ENCODE measurements around the gene SFXN4.
A peak's percentile ranks its signal among the peaks of the same experiment; 100 is the strongest.
"Not testable (repeated sequence)": the region's sequence is repeated elsewhere in the genome, so short reads cannot be mapped to it uniquely, and the experiment has no call there.

SFXN4 gene

GRCh38 chr10:119139464-119140067 is 25.9 kb downstream of the SFXN4 start:
- DNase-seq, result peak; percentile 1 to 39

- DNase-seq, result no peak
These were observed 26.9 kb downstream of the SFXN4 start for GRCh38 chr10:119138346-119139306.

GRCh38 chr10:119137878-119138277 is 27.6 kb downstream of the SFXN4 start:
- DNase-seq, result not testable (repeated sequence)

GRCh38 chr10:119136084-119136483 is 29.4 kb downstream of the SFXN4 start:
- no peak for DNase-seq

- DNase-seq, result no peak
These were observed 30.0 kb downstream of the SFXN4 start for GRCh38 chr10:119135513-119135881.

GRCh38 chr10:119133949-119134348 is 31.6 kb downstream of the SFXN4 start:
- DNase-seq, result no peak

- no peak for DNase-seq
These were observed 32.8 kb downstream of the SFXN4 start for GRCh38 chr10:119132521-119133345.

GRCh38 chr10:119131512-119132240 is 33.8 kb downstream of the SFXN4 start:
- no peak for DNase-seq

- no peak for DNase-seq
These were observed 35.8 kb downstream of the SFXN4 start for GRCh38 chr10:119129721-119130120.

- DNase-seq, result no peak
These were observed 39.6 kb downstream of the SFXN4 start for GRCh38 chr10:119125942-119126341.

GRCh38 chr10:119120875-119121274 is 44.6 kb downstream of the SFXN4 start:
- DNase-seq, result no peak

GRCh38 chr10:119120413-119120867 is 45.1 kb downstream of the SFXN4 start:
- DNase-seq, result no peak

- DNase-seq, result no peak
These were observed 46.1 kb downstream of the SFXN4 start for GRCh38 chr10:119119400-119119799.

GRCh38 chr10:119118231-119118630 is 47.3 kb downstream of the SFXN4 start:
- no peak for DNase-seq

- DNase-seq, result no peak
These were observed 49.1 kb downstream of the SFXN4 start for GRCh38 chr10:119116326-119116951.

- no peak for DNase-seq
These were observed 49.6 kb downstream of the SFXN4 start for GRCh38 chr10:119115926-119116325.

- no peak for DNase-seq
These were observed 51.5 kb downstream of the SFXN4 start for GRCh38 chr10:119113751-119114732.

- DNase-seq, result no peak
These were observed 53.5 kb downstream of the SFXN4 start for GRCh38 chr10:119112056-119112455.

- not testable (repeated sequence) for DNase-seq
These were observed 57.7 kb downstream of the SFXN4 start for GRCh38 chr10:119107771-119108170.

GRCh38 chr10:119107106-119107505 is 58.4 kb downstream of the SFXN4 start:
- DNase-seq, result not testable (repeated sequence)

- DNase-seq, result not testable (repeated sequence)
These were observed 59.6 kb downstream of the SFXN4 start for GRCh38 chr10:119105899-119106298.

Data from NCI-H524 (cell line).